C4-2B (cell line): Measurements from ENCODE around the gene PTGR3.

Experiments used
- H3K27ac ChIP-seq: fragments of 450-650 bp; 2 replicates; pipeline ENCODE4 v1.5.1; 2017
- CTCF ChIP-seq: fragments of 450-650 bp; conservative IDR thresholded peaks from 2 replicates; pipeline ENCODE4 v1.5.1; 2017; ENCODE audit warnings: mild to moderate bottlenecking
- ZFX ChIP-seq: fragments of 450-650 bp; IDR thresholded peaks from 2 replicates; pipeline ENCODE4 v1.6.1; 2017

PTGR3 gene

GRCh38 chr18:75208155-75208835 is 644 bp downstream of the PTGR3 start:
- peak; percentile 10; the same call in 1 of the 2 replicates for TF ChIP-seq CTCF
- no peak for TF ChIP-seq ZFX
- peak overlapping the region; percentile 96 for H3K27ac ChIP-seq

GRCh38 chr18:75207310-75208154 is 1.4 kb downstream of the PTGR3 start:
- TF ChIP-seq ZFX (no peak), CTCF (no peak)

GRCh38 chr18:75206452-75207309 is 2.3 kb downstream of the PTGR3 start:
- no peak overlapping the region for H3K27ac ChIP-seq
- no peak for TF ChIP-seq ZFX

More at GRCh38 chr18:75207310-75208154, 1.4 kb downstream of the PTGR3 start:
- H3K27ac ChIP-seq = peak overlapping the region; percentile 96

- TF ChIP-seq ZFX (no peak), CTCF (no peak)
These were observed 3.3 kb downstream of the PTGR3 start for GRCh38 chr18:75205514-75206132.

GRCh38 chr18:75204732-75205513 is 4.0 kb downstream of the PTGR3 start:
- TF ChIP-seq CTCF = no peak
- TF ChIP-seq ZFX = no peak

More at GRCh38 chr18:75205514-75206132, 3.3 kb downstream of the PTGR3 start:
- no peak overlapping the region for H3K27ac ChIP-seq

GRCh38 chr18:75204269-75204731 is 4.6 kb downstream of the PTGR3 start:
- H3K27ac ChIP-seq = no peak overlapping the region
- TF ChIP-seq ZFX = no peak
- TF ChIP-seq CTCF = no peak

More at GRCh38 chr18:75204732-75205513, 4.0 kb downstream of the PTGR3 start:
- no peak overlapping the region for H3K27ac ChIP-seq
